Type B pancreatic cell (in vitro differentiated cells): ENCODE data around the gene B4GALT6. TPM values are rescaled to one million over a fixed set of nuclear protein-coding genes. Genes with fewer than 3 reads are reported as not detected.

ENCODE experiments used
- DNase-seq: peaks from one replicate; pipeline ENCODE4 v3.0.0; 2021; ENCODE audit warnings: mixed read lengths; ENCODE audit not compliant: unreplicated experiment; ENCODE audit errors: extremely low spot score
- H3K27ac Mint-ChIP-seq: 2 replicates; pipeline ENCODE4 v1.8.0; 2021; ENCODE audit warnings: mild to moderate bottlenecking, mixed read lengths
- H3K27me3 Mint-ChIP-seq: 2 replicates; pipeline ENCODE4 v1.8.0; 2021; ENCODE audit warnings: mixed read lengths
- H3K36me3 Mint-ChIP-seq: 2 replicates; pipeline ENCODE4 v1.8.0; 2021; ENCODE audit warnings: mixed read lengths
- H3K4me1 Mint-ChIP-seq: one replicate; pipeline ENCODE4 v1.8.0; 2021; ENCODE audit warnings: mixed read lengths; ENCODE audit not compliant: unreplicated experiment
- H3K4me3 Mint-ChIP-seq: 2 replicates; pipeline ENCODE4 v1.8.0; 2021; ENCODE audit warnings: mild to moderate bottlenecking, mixed read lengths
- H3K9me3 Mint-ChIP-seq: 2 replicates; pipeline ENCODE4 v1.8.0; 2021; ENCODE audit warnings: mixed read lengths
- CTCF ChIP-seq: fragments of 200-600 bp; sonication (generic); conservative IDR thresholded peaks from 2 replicates; pipeline ENCODE4 v1.5.0; 2021; ENCODE audit warnings: antibody characterized with exemption, mild to moderate bottlenecking
- total RNA-seq: library from RNA; stranded (reverse); gene quantifications from 2 replicates; pipeline ENCODE4 v1.2.1, GENCODE V29; 2021; ENCODE audit warnings: low replicate concordance

The B4GALT6 gene
- total RNA-seq, 1 donor from 2014 or later, result 35.9 TPM

GRCh38 chr18:31648458-31648857, 35.9 kb downstream of the B4GALT6 start:
- peaks cover 30% of the 10 kb centered on the region for H3K4me1 Mint-ChIP-seq
- H3K36me3 Mint-ChIP-seq, result peaks cover 18% of the 10 kb centered on the region
- no peak overlapping the region for H3K4me3 Mint-ChIP-seq
- no peaks in the 10 kb centered on the region for H3K27me3 Mint-ChIP-seq
- peak overlapping the region; percentile 94 for H3K27ac Mint-ChIP-seq
- no peak for DNase-seq
- H3K9me3 Mint-ChIP-seq, result peaks cover 5% of the 10 kb centered on the region
- no peak for TF ChIP-seq CTCF

- no peak for DNase-seq
- H3K4me1 Mint-ChIP-seq, result peaks cover 28% of the 10 kb centered on the region
- H3K9me3 Mint-ChIP-seq, result peaks cover 4% of the 10 kb centered on the region
- TF ChIP-seq CTCF, result no peak
- no peaks in the 10 kb centered on the region for H3K27me3 Mint-ChIP-seq
- peaks cover 10% of the 10 kb centered on the region for H3K36me3 Mint-ChIP-seq
- H3K27ac Mint-ChIP-seq, result peak overlapping the region; percentile 78
- peak overlapping the region; percentile 18 for H3K4me3 Mint-ChIP-seq
Measured at GRCh38 chr18:31647127-31647753, 37.1 kb downstream of the B4GALT6 start.

GRCh38 chr18:31646332-31647126, 37.9 kb downstream of the B4GALT6 start:
- Mint-ChIP-seq H3K4me1 (peaks cover 28% of the 10 kb centered on the region), H3K4me3 (peak overlapping the region; percentile 29), H3K27me3 (no peaks in the 10 kb centered on the region), H3K27ac (peak overlapping the region; percentile 77), H3K36me3 (peaks cover 11% of the 10 kb centered on the region), H3K9me3 (no peaks in the 10 kb centered on the region)
- no peak for DNase-seq
- no peak for TF ChIP-seq CTCF

- no peak overlapping the region for H3K27ac Mint-ChIP-seq
- no peaks in the 10 kb centered on the region for H3K9me3 Mint-ChIP-seq
- H3K4me3 Mint-ChIP-seq, result no peak overlapping the region
- no peak for DNase-seq
- peaks cover 12% of the 10 kb centered on the region for H3K36me3 Mint-ChIP-seq
- H3K4me1 Mint-ChIP-seq, result peaks cover 28% of the 10 kb centered on the region
- H3K27me3 Mint-ChIP-seq, result no peaks in the 10 kb centered on the region
- no peak for TF ChIP-seq CTCF
Measured at GRCh38 chr18:31645411-31645810, 39.0 kb downstream of the B4GALT6 start.

- Mint-ChIP-seq H3K4me1 (peaks cover 15% of the 10 kb centered on the region), H3K36me3 (peaks cover 22% of the 10 kb centered on the region), H3K27ac (no peak overlapping the region), H3K4me3 (no peak overlapping the region), H3K27me3 (no peaks in the 10 kb centered on the region), H3K9me3 (peaks cover 7% of the 10 kb centered on the region)
- DNase-seq, result no peak
- TF ChIP-seq CTCF, result no peak
Measured at GRCh38 chr18:31643003-31643402, 41.4 kb downstream of the B4GALT6 start.
